H1 (cell line): Measurements from ENCODE around the gene KLHDC10. TPM values are rescaled to one million over a fixed set of nuclear protein-coding genes. Genes with fewer than 3 reads are reported as not detected.

Experiments used
- CTBP2 ChIP-seq: IDR thresholded peaks from 2 replicates; pipeline ENCODE4 v1.7.0; 2011; ENCODE audit warnings: borderline replicate concordance, mild to moderate bottlenecking, moderate library complexity, mixed read lengths, low read length; ENCODE audit not compliant: insufficient read depth, insufficient read length
- CTCF ChIP-seq, 3 experiments: IDR thresholded peaks; 1 replicate in 2 of 3; 2 replicates in 1 of 3; pipeline versions ENCODE4 v1.5.1 to v1.6.1; 2011; ENCODE audit warnings: low read length in 3 of 3, mild to moderate bottlenecking in 3 of 3, inconsistent platforms in 2 of 3, low read depth in 1 of 3, moderate library complexity in 1 of 3; ENCODE audit not compliant: insufficient read depth in 1 of 3; ENCODE audit errors: control extremely low read depth in 1 of 3
- KDM4A ChIP-seq: IDR thresholded peaks from one replicate; pipeline ENCODE4 v1.7.1; 2012; ENCODE audit warnings: low read depth, mild to moderate bottlenecking, moderate library complexity, low read length, inconsistent platforms; ENCODE audit not compliant: severe bottlenecking
- NANOG ChIP-seq: IDR thresholded peaks from 2 replicates; pipeline ENCODE4 v1.6.1; 2011; ENCODE audit warnings: low read length, low read depth, mild to moderate bottlenecking, inconsistent platforms; ENCODE audit not compliant: insufficient read depth, poor library complexity, severe bottlenecking
- polyA plus RNA-seq, 7 experiments: library from polyadenylated mRNA; depleted of rRNA in 3 of 7; stranded (reverse) in 5 of 7; unstranded in 2 of 7; fragments of >200 nt in 5 of 7; fragments of 200-250 nt in 2 of 7; gene quantifications; 1 replicate in 5 of 7; 2 replicates in 1 of 7; 4 replicates in 1 of 7; pipeline versions ENCODE4 v1.2.1 to v1.2.3, GENCODE V29; 2011 to 2013; ENCODE audit warnings: missing spikeins in 2 of 7, mixed read lengths in 2 of 7
- total RNA-seq: library from RNA; stranded (reverse); fragmentation: NEBNext Ultra II Directional; extraction: Animal tissue kit (Norgen Biotek cat#: 25700); gene quantifications from 2 replicates; pipeline ENCODE4 v1.2.1, GENCODE V29; 2021

KLHDC10 gene
- total and polyA plus RNA-seq, 2 of the 8 experiments (the other 6 are each of a cell fraction or from before 2014, with no cell fraction given): 6.6 to 14.5 TPM

GRCh38 chr7:130107949-130108674, 37.8 kb downstream of the KLHDC10 start (continued):
- TF ChIP-seq NANOG (no peak), KDM4A (no peak), CTCF (IDR thresholded peaks at IDR 0.05; ENCODE audit: control extremely low read depth in 1 of 3, insufficient read depth in 1 of 3, low read depth in 1 of 3, low read length in 3 of 3) (no peak), CTBP2 (no peak)
- TF ChIP-seq, all 59 proteins: peak for 0
